ENCODE data around the gene WWC2. TPM values are rescaled to one million over a fixed set of nuclear protein-coding genes. Genes with fewer than 3 reads are reported as not detected.

The WWC2 gene
- total RNA-seq, 1 donor from 2014 or later, result 39.6 TPM

DNA sequence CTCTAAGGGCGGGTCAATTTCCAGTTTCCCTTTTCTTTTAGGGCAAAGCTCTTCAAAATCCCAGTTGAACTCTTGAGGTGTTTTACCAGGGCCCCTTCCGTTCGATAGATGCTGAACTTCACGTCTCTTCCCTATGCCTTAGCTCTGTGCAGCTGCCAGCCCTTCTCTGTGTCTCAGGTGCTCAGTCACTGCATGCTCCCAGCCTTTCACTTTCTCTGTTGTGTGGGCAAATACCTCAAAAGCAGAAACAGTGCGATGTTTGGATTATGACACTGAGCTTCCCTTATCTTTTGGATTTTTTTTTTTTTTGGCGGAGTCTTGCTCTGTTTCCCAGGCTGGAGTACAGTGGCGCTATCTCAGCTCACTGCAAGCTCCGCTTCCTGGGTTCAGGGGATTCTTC is 112.5 kb downstream of the WWC2 start:
- Mint-ChIP-seq H3K27ac (no peak overlapping the region), H3K4me1 (no peaks in the 10 kb centered on the region), H3K9me3 (no peaks in the 10 kb centered on the region), H3K36me3 (peaks cover 3% of the 10 kb centered on the region), H3K4me3 (no peak overlapping the region), H3K27me3 (ENCODE audit: insufficient read depth, low read depth) (peaks cover 2% of the 10 kb centered on the region)
- Histone ChIP-seq H3K27me3 (no peaks in the 10 kb centered on the region), H3K36me3 (no peaks in the 10 kb centered on the region), H3K27ac (no peak overlapping the region), H3K9me3 (ENCODE audit: low read depth) (no peaks in the 10 kb centered on the region), H4K20me1 (ENCODE audit: low read depth) (no peaks in the 10 kb centered on the region), H3K79me2 (ENCODE audit: low read depth) (peaks cover 8% of the 10 kb centered on the region), H3K4me1 (peaks cover 6% of the 10 kb centered on the region), H3K4me3 (no peak overlapping the region), H3K4me2 (no peak overlapping the region), H3K9ac (no peak overlapping the region), H2AFZ (replicated peaks) (no peak overlapping the region), H3F3A (ENCODE audit: low read depth) (no peaks in the 10 kb centered on the region)
- no peak for DNase-seq (ENCODE audit: low spot score)
- TF ChIP-seq EZH2 (IDR thresholded peaks at IDR 0.05), result no peak
- TF ChIP-seq EZH2phosphoT487 (IDR thresholded peaks at IDR 0.05), result no peak
- TF ChIP-seq, protein P1, sequence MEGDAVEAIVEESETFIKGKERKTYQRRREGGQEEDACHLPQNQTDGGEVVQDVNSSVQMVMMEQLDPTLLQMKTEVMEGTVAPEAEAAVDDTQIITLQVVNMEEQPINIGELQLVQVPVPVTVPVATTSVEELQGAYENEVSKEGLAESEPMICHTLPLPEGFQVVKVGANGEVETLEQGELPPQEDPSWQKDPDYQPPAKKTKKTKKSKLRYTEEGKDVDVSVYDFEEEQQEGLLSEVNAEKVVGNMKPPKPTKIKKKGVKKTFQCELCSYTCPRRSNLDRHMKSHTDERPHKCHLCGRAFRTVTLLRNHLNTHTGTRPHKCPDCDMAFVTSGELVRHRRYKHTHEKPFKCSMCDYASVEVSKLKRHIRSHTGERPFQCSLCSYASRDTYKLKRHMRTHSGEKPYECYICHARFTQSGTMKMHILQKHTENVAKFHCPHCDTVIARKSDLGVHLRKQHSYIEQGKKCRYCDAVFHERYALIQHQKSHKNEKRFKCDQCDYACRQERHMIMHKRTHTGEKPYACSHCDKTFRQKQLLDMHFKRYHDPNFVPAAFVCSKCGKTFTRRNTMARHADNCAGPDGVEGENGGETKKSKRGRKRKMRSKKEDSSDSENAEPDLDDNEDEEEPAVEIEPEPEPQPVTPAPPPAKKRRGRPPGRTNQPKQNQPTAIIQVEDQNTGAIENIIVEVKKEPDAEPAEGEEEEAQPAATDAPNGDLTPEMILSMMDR (IDR thresholded peaks at IDR 0.05), result no peak

DNA sequence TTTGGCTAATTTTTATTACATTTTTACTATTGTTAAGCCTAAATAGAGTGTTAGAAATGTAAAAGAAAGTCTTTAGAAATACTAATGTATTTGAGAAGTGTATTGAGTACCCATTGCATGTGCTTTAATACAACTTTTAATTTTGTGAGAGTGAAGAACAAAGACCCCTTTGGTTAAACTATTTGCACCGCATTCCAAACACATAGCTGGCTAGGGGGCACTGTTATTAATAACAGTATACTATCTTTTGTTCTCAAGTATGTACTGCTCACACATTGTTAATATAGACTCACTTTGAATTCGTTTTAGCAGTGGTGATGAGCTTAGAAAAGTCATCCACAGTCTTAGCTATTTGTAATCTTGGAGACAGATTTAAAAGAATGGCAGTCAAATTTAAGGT is 114.9 kb downstream of the WWC2 start:
- Histone ChIP-seq H3K4me2 (no peak overlapping the region), H3K4me1 (no peaks in the 10 kb centered on the region), H3K27ac (no peak overlapping the region), H2AFZ (replicated peaks) (no peak overlapping the region), H3K79me2 (ENCODE audit: low read depth) (peaks cover 2% of the 10 kb centered on the region), H3K9me3 (ENCODE audit: low read depth) (no peaks in the 10 kb centered on the region), H3F3A (ENCODE audit: low read depth) (no peaks in the 10 kb centered on the region), H3K9ac (no peak overlapping the region), H3K36me3 (no peaks in the 10 kb centered on the region), H3K27me3 (no peaks in the 10 kb centered on the region), H4K20me1 (ENCODE audit: low read depth) (no peaks in the 10 kb centered on the region), H3K4me3 (no peak overlapping the region)
- TF ChIP-seq EZH2phosphoT487 (IDR thresholded peaks at IDR 0.05), result no peak
- TF ChIP-seq, protein P1 (IDR thresholded peaks at IDR 0.05), result no peak
- no peak for TF ChIP-seq EZH2 (IDR thresholded peaks at IDR 0.05)
- no peak for DNase-seq (ENCODE audit: low spot score)
- no peaks in the 10 kb centered on the region for H3K4me1 Mint-ChIP-seq
- H3K4me3 Mint-ChIP-seq, result no peak overlapping the region
- H3K36me3 Mint-ChIP-seq, result no peaks in the 10 kb centered on the region
- no peaks in the 10 kb centered on the region for H3K9me3 Mint-ChIP-seq
- peaks cover 3% of the 10 kb centered on the region for H3K27me3 Mint-ChIP-seq (ENCODE audit: insufficient read depth, low read depth)
- H3K27ac Mint-ChIP-seq, result no peak overlapping the region

DNA sequence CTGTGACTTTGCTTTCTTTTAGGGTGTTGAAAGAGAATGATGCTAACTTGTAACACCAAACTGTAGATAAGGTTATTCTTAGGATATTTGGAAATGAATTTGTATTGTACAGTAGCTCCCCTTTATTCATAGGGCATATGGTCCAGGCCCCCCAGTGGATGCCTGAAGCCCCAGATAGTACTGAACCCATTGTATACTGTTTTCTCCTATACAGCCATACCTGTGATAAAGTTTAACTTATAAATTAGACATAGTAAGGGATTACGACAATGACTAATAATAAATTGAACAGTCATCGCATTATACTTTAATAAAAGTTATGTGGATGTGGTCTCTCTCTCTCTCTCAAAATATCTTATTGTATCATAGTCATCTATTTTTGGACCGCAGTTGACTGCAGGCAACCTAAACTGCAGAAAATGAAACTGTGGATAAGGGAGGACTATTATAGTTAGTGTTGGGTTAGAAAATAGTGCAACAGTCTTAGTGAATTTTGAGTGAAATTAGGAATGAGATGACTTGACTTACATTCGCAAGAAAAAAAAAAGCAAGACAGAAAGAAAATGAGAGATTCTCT is 115.9 kb downstream of the WWC2 start:
- H3K27me3 ChIP-seq, result no peaks in the 10 kb centered on the region
- H3K36me3 ChIP-seq, result no peaks in the 10 kb centered on the region
- Mint-ChIP-seq H3K4me3 (no peak overlapping the region), H3K9me3 (no peaks in the 10 kb centered on the region), H3K4me1 (no peaks in the 10 kb centered on the region), H3K27me3 (ENCODE audit: insufficient read depth, low read depth) (peaks cover 3% of the 10 kb centered on the region), H3K27ac (no peak overlapping the region), H3K36me3 (no peaks in the 10 kb centered on the region)
- H3K79me2 ChIP-seq (ENCODE audit: low read depth), result no peaks in the 10 kb centered on the region
- H3K4me3 ChIP-seq, result no peak overlapping the region
- no peak overlapping the region for H3K27ac ChIP-seq
- no peak overlapping the region for H3K4me2 ChIP-seq
- H4K20me1 ChIP-seq (ENCODE audit: low read depth), result no peaks in the 10 kb centered on the region
- no peaks in the 10 kb centered on the region for H3F3A ChIP-seq (ENCODE audit: low read depth)
- H3K9me3 ChIP-seq (ENCODE audit: low read depth), result no peaks in the 10 kb centered on the region
- no peak for DNase-seq (ENCODE audit: low spot score)
- H2AFZ ChIP-seq (replicated peaks), result no peak overlapping the region
- TF ChIP-seq EZH2 (IDR thresholded peaks at IDR 0.05) (no peak), EZH2phosphoT487 (IDR thresholded peaks at IDR 0.05) (no peak)
- TF ChIP-seq, protein P1 (IDR thresholded peaks at IDR 0.05), result no peak
- H3K9ac ChIP-seq, result no peak overlapping the region
- no peaks in the 10 kb centered on the region for H3K4me1 ChIP-seq
